ENCODE measurements around the gene HOXD4.

GRCh38 chr2:176182671-176183070 lies 31.3 kb downstream of the HOXD4 start:
- TF ChIP-seq CTCF (tag by site-specific recombination; IDR thresholded peaks at IDR 0.05) (no peak), REST (tag by site-specific recombination; IDR thresholded peaks at IDR 0.05) (no peak), ZBTB10 (tag by site-specific recombination; IDR thresholded peaks at IDR 0.05) (no peak), ZNF140 (tag by site-specific recombination; IDR thresholded peaks at IDR 0.05) (no peak), ZNF274 (IDR thresholded peaks at IDR 0.05; ENCODE audit: low read length) (no peak), ZNF274 (tag by site-specific recombination; IDR thresholded peaks at IDR 0.05; ENCODE audit: borderline replicate concordance) (no peak), ZNF121 (tag by site-specific recombination; IDR thresholded peaks at IDR 0.05) (no peak), ZNF416 (tag by site-specific recombination; IDR thresholded peaks at IDR 0.05) (no peak), ZNF132 (tag by site-specific recombination; IDR thresholded peaks at IDR 0.05; ENCODE audit: borderline replicate concordance) (no peak)
